Stimulated activated CD4-positive, alpha-beta T cell treated with anti-CD3 and anti-CD28 coated beads, Interleukin-1b, Interleukin-23, amount 100 ng/mL, for 1 hour (primary cell): ENCODE measurements around the gene CHST2.
"Not testable (repeated sequence)": the region's sequence is repeated elsewhere in the genome, so short reads cannot be mapped to it uniquely, and the experiment has no call there.

Source experiments
- DNase-seq, 2 donors: peaks; one replicate each; pipeline ENCODE4 v3.0.0-alpha.2; 2020; ENCODE audit warnings: low read depth in 2 of 2

The CHST2 gene, protein sequence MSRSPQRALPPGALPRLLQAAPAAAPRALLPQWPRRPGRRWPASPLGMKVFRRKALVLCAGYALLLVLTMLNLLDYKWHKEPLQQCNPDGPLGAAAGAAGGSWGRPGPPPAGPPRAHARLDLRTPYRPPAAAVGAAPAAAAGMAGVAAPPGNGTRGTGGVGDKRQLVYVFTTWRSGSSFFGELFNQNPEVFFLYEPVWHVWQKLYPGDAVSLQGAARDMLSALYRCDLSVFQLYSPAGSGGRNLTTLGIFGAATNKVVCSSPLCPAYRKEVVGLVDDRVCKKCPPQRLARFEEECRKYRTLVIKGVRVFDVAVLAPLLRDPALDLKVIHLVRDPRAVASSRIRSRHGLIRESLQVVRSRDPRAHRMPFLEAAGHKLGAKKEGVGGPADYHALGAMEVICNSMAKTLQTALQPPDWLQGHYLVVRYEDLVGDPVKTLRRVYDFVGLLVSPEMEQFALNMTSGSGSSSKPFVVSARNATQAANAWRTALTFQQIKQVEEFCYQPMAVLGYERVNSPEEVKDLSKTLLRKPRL

DNA sequence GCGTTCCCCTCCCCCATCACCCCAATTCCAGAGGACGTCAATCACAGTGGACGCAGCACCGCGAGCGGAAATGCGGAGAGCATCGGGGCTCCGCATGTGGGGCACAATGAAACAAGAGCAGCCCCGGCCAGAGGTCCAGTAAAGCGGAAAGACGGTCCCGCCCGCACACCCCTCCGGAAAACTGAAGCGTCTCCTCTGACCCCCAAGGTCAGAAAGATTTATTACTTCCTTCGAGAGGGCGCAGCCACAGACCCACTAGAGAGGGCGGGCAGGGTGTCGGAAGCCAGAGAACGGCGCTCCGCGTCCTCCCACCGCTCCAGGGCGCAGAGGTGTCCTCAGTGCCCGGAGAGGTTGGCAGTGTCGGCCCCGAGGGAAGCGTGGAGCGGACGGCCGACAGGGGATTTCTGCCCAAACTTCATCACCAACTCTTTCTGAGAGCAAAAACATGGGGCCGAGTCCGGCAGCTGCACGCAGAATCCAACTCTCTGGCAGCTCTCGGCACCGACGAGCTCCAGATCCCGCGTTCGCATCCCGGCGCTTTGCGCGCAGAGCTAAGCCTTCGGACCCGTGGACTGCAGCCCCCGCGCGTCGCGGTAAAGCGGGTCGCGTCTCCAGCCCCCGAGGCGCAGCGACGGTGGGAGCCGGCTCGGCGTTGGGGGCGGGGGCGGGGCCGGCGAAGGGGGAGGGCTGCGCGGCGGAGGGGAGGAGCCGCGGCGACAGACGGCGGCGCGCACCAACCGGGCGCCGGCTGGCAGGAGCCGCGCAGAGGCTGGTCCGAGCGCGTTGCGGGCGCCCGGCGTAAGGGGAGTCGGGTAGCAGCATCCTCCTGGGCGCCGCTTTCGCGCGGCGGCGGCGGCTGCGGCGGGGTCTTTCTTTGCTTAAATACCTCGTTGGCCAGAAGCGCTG is at the start of gene CHST2:
CHST2 (plus strand) TSS at position 763 of the 906 bp plus-strand sequence. CDS start 1,046 bp downstream, outside the sequence.
- DNase-seq = peak in 1 of 2 donors; percentile 39

DNA sequence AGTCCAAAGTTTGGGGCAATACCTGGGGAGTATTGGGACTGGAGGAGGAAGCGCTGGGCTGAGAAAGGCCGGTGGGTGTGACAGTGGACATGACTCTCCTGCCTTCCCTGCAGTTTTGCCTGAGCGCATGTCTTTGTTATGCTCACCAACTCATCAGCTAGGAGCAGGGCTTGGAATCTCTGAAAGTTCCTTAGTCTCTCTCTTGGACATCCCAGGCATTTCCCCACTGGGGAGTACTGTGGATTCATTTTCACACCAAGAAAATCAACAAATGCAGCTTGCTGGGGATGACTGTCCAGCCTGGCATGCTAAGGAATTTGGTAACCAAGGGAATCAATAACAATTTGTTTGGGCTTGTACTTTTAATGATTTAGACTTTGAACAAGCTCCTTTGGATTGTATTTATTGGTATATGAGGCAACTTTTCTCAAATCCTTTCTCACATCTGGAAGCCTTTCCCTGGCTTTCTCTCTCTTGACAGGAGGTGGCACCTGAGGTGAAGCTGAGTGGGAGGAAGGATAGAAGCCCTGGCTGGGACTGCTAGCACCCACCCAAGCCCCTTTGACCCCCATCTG is 48.5 kb upstream of the CHST2 start:
- no peak for DNase-seq

DNA sequence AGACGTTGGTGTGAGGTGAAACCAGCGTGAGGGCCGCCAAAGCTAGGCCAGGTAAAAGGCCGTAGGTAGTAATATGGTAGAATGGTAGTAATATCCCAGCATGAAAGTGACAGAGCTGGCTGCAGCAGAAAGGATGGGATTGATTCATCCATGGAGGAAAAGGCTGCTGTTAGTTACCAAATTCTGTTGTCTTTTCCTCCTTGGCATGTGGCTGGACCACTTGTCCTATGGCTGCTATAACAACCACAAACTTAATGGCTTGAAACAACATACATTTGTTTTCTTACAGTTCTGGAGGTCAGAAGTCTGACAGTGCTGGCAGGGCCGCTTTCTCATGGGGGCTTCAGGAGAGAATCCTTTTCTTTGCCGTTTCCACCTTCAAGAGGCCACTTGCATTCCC is 47.8 kb upstream of the CHST2 start:
- no peak for DNase-seq

- DNase-seq = not testable (repeated sequence)
Measured at GRCh38 chr3:143072298-143073020, 47.1 kb upstream of the CHST2 start.

- DNase-seq = not testable (repeated sequence)
Measured at GRCh38 chr3:143073541-143073940, 46.0 kb upstream of the CHST2 start.

DNA sequence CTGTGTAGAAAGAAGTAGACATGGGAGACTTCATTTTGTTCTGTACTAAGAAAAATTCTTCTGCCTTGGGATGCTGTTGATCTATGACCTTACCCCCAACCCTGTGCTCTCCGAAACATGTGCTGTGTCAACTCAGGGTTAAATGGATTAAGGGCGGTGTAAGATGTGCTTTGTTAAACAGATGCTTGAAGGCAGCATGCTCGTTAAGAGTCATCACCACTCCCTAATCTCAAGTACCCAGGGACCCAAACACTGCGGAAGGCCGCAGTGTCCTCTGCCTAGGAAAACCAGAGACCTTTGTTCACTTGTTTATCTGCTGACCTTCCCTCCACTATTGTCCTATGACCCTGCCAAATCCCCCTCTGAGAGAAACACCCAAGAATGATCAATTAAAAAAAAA is 45.6 kb upstream of the CHST2 start:
- DNase-seq = not testable (repeated sequence)

DNA sequence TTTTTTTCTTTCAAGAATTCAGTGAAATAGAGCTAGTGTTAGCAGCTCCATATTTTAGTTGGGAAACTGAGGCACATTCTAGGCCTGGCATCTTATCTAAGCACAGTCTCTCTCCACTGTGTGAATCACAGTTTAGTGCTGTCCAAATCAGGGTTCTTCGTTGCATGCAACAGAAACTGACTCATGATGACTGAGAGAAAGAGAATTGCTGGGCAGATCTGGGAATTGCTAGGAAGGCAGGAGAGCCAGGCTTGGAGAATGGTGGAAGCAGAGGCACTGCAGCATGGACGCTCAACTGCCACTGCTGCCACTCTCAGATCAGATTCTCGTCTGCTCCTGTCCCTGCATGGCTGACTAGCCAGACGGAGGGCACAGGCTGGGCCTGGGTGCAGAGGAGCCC is 40.7 kb upstream of the CHST2 start:
- DNase-seq = no peak

DNA sequence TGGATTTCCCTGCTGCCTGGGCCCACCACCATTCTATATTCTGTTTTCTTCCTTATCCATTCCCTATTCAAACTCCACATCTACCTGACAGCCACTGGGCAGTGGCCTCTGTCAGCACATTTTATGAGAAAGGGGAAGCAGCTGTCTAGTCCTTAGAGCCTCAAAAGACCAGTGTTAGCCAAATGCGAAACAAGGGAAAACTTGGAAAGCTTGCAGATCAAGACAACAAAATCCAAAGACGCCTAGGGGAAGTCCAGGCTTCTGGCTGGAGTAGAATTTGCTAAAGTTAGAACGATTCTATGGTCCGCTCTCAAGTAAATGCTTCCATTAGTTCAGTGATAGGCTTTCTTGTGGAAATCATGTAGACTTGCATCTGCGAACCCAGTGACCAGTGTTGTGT is 39.4 kb upstream of the CHST2 start:
- DNase-seq = no peak

DNA sequence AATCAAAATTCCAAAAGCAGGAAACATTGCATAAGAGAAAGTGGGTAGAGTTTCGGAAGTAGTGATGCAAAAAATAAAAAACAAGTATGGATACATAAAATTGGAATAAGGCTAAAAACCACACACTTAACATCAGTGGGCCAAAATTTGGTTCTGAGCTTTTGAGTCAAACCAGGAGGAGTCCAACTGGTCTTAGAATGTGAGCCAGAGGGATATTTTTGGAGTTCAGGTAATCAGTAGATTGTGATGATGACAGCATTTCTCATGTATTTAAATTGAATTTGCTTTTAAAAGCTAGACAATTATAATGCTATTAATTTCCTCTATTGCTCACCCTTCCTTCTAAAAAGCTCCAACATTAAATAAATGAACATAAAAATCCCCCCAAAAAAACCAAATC is 38.2 kb upstream of the CHST2 start:
- DNase-seq = no peak

DNA sequence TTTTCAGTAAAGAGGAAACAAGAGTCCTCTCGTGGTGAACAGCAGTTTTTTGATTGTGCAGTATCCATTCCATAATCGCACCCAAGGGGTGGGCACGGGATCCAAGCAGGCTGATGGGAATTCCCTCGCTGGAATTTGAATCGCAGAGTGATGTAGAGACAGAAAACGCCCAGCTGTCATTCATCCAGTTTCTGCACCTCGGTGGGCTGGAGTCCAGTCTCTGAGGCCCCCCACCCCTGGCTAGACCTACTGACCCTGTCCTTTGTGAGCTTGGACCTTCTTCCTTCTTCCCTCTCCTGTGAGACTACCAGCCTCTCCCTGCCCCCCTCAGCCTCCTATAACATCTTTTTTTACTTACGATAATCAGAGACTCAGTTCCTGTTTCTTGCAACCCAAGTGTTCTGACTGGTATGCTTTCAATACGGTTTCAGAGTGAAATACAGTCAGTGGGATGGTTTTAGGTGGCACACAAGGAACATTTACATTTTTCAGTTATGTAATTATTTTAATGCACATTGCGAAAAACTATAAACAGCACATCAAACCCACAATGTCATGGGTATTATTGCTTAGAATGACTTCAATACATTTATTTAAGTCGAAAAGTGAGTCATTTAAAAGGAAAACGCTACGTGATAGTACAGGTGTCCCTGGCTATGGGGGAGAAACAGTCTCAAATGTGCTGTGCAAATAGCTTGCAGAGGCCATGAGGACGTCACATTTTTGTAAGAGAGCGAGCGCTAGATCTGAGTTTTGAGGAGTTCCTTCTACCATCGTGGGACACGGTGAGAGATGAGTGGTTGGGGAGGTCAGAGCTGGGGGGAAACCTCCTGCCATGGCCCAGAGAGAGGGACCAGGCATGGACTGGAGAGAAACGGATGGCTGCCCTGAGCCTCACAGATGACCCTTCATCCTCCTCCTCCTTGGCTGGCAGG is 37.5 kb upstream of the CHST2 start:
- no peak for DNase-seq

DNA sequence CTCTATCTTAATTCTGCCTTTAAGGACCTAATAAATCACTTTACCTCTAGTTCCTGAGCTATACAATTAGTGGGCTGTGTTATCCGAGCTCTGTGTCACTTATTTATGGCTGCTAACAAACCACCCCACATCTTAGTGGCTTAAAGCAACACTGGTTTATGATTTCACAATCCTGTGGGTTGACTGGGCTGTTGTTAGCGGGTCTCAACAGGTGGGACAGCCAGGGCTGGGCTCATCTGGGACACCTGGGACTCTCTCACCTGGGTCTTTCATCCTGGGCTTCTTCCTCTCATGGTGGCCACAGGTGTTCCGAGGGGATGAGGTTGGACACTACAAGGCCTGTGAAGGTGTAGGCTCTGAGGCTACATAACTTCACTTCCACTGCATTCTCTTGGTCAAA is 35.8 kb upstream of the CHST2 start:
- no peak for DNase-seq

DNA sequence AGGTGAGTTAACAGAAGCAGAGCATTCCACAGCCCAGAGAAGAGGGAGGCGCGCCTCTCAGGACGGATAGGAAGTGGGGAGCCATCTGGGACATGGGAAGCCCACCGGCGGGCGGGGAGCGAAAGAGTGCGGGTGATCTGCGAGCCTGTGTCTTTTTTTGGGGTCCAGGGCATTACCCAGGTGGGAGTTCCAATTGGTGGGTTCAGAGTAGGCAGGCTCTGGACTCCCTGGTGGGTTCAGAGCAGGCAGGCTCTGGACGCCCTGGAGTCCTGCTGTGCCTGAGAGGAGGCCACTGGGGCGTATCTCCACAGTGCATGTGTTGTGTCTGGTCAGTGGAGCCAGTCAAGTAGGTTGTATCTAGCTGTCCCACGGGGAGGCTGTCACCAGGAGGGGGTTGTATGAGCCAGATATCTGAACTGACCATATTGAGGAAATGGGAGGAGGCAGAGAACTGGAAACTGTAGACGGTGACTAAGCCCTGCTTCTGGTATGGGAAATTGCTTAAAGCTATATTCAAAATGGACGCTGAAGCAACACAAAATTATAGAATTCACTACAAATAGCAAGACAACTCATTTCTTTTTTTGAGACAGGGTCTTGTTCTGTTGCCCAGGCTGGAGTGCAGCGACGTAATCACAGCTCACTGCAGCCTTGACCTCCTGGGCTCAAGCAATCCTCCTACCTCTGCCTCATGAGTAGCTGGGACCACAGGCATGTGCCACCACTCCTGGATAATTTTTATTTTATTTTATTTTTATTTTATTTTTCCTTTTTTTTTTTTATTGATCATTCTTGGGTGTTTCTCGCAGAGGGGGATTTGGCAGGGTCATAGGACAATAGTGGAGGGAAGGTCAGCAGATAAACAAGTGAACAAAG is 34.5 kb upstream of the CHST2 start:
- no peak for DNase-seq

DNA sequence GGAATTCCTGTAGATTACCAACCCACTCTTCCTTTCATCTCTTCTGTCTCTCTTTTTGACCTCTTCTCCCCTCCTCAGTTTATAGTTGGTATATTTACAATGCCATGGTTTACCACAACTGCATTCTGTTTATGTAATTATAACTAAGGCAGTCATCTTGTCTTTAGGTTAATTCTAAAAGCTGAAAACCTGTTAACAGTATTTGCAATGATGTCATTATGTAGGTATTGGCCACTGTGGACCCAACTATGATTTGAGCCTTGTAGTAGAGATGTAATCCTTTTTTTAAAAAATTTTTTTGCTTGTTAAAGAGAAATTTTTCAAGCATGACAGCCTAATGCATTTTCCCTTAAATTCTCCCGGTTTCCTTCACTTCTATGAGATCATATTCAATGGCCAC is 30.7 kb upstream of the CHST2 start:
- DNase-seq = no peak

GRCh38 chr3:143089965-143090364 is 29.6 kb upstream of the CHST2 start:
- DNase-seq = no peak

- DNase-seq = no peak
Measured at GRCh38 chr3:143090486-143090885, 29.1 kb upstream of the CHST2 start.

DNA sequence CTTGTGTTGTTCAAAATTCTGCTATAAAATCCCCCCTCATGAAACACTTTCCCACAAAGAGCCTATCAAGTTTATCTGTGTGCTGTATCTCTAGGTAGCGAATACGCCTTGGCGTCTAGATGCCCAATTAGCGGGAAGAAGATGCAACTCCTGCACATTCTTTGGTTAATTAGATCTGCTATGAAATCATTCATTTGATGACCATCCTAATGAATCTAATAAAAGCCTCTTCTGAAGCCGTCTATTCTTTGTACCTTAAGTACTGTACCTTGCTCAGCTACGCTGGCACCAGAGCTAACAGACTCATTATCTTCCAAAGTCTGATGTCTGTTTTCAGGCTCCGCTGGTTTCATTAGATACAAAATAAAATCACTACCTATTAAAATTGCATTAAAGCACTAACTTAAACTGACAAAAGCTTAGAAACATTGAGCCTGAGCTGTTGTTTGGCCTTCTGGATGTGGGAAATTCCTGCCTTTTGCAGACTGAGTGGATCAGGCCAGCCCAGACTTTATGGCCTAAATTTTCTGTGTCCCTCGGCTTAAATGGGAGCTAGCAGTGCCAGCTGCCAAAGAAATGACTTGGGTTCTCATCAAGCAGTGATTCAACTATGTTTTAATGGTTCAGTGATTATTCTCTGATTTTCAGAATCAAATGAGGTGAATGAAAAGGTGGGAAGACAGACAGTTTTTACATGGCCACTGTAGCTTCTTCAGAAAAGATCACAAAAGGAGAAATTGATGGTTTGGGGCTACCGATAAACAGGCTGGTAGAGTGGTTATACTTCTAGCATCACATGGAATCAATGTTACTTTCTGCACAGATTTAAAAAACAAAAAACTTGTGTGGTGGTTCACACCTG is 28.4 kb upstream of the CHST2 start:
- DNase-seq = no peak

- no peak for DNase-seq
Measured at GRCh38 chr3:143092191-143092590, 27.4 kb upstream of the CHST2 start.

DNA sequence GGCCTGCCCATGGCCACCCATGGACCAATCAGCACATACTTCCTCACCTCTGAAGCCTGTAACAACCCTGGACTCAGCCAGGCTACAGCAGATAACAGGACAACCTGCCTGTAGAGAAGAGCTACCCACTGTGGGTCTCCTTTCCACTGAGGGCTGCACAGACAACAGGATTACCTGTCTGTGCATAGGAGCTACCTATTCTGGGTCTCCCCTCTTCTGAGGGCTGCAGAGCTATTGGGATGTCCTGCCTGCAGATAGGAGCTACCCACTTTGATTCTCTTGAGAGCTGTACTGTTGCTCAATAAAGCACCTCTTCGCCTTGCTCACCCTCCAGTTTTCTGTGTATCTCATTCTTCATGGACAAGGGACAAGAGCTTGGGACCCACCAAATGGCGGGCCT is 23.8 kb upstream of the CHST2 start:
- DNase-seq = no peak
